Stimulated activated naive CD8-positive, alpha-beta T cell treated with anti-CD3 and anti-CD28 coated beads, Interleukin-15, Interleukin-2, amounts not matched to agents 100 ng/mL and 50 ng/mL, for 24 hours (primary cell): ENCODE measurements around the gene KLK1.
"Not testable (repeated sequence)": the region's sequence is repeated elsewhere in the genome, so short reads cannot be mapped to it uniquely, and the experiment has no call there.

Source experiments
- H3K27ac Mint-ChIP-seq: one replicate; pipeline ENCODE4 v1.8.0; 2021; ENCODE audit warnings: mild to moderate bottlenecking, mixed read lengths
- H3K27me3 Mint-ChIP-seq: one replicate; pipeline ENCODE4 v1.8.0; 2021; ENCODE audit warnings: mixed read lengths
- H3K36me3 Mint-ChIP-seq: one replicate; pipeline ENCODE4 v1.8.0; 2021; ENCODE audit warnings: low read depth, mixed read lengths
- H3K4me1 Mint-ChIP-seq: one replicate; pipeline ENCODE4 v1.8.0; 2021; ENCODE audit warnings: low read depth, mixed read lengths
- H3K4me3 Mint-ChIP-seq: one replicate; pipeline ENCODE4 v1.8.0; 2021; ENCODE audit warnings: mild to moderate bottlenecking, mixed read lengths
- H3K9me3 Mint-ChIP-seq: one replicate; pipeline ENCODE4 v1.8.0; 2021; ENCODE audit warnings: mixed read lengths

Gene KLK1

DNA sequence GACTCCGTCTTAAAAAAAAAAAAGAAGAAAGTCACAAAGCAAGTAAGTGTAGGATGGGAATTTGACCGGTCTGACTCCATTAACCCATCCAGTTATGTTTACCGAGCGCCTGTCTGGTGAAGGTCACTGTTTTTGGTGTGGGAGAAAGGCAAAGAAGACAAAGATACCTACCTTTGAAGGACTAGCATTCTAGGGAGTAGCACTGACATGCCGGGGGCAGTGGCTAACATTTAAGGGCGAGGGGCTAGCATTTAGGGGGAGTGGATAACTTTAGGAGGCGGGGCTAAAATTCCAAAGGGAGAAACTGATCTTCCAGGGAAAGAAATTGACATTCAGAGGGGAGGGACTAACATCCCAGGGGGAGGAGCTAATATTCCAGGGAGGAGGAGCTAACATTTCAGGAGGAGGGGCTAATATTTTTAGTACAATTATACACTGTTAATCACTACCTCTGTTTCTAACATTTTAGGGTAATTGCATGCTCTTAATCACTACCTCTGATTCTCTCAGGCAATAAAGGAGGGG is 44.6 kb downstream of the KLK1 start:
- Mint-ChIP-seq H3K27ac (no peak overlapping the region), H3K4me1 (peaks cover 4% of the 10 kb centered on the region), H3K4me3 (no peak overlapping the region), H3K36me3 (no peaks in the 10 kb centered on the region), H3K9me3 (no peaks in the 10 kb centered on the region), H3K27me3 (peaks cover 67% of the 10 kb centered on the region)

- H3K4me3 Mint-ChIP-seq = no peak overlapping the region
- peaks cover 72% of the 10 kb centered on the region for H3K27me3 Mint-ChIP-seq
- H3K9me3 Mint-ChIP-seq = no peaks in the 10 kb centered on the region
- H3K36me3 Mint-ChIP-seq = no peaks in the 10 kb centered on the region
- H3K4me1 Mint-ChIP-seq = peaks cover 4% of the 10 kb centered on the region
- no peak overlapping the region for H3K27ac Mint-ChIP-seq
These were observed 45.7 kb downstream of the KLK1 start for GRCh38 chr19:50777830-50778303.

DNA sequence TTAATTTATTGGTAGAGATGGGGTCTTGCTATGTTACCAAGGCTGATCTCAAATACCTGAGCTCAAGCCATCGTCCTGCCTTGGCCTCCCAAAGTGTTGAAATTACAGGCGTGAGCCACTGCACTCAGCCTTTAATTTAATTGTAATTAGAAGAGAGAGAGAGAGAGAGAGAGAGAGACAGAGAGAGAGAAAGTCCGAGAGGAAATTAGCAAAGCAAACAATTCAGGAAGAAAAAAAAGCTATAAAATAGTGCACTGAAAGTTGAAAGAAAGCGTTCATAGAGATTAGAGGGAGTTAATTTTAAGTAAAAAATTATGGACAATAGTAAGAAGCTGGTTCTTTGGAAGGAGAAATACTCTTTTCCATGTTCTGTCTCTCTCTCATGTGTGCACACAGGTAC is 46.3 kb downstream of the KLK1 start:
- H3K36me3 Mint-ChIP-seq = no peaks in the 10 kb centered on the region
- H3K27ac Mint-ChIP-seq = no peak overlapping the region
- H3K9me3 Mint-ChIP-seq = no peaks in the 10 kb centered on the region
- peaks cover 66% of the 10 kb centered on the region for H3K27me3 Mint-ChIP-seq
- H3K4me3 Mint-ChIP-seq = no peak overlapping the region
- peaks cover 4% of the 10 kb centered on the region for H3K4me1 Mint-ChIP-seq

DNA sequence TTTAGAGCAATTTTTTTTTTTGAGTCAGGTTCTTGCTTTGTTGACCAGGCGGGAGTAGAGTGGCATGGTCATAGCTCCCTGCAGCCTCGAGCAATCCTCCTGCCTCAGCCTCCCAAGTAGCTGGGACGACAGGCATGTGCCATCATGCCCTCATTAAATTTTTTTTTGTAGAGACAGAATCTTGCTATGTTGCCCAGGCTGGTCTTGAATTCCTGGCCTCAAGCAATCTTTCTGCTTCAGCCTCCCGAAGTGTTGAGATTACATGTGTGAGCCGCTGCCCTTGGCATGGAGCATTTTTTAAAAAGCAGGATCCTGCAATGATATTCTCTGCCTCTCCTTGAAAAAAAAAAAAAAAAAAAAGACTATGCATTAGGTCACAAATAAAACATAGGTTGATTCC is 47.5 kb downstream of the KLK1 start:
- H3K27ac Mint-ChIP-seq = no peak overlapping the region
- H3K4me3 Mint-ChIP-seq = no peak overlapping the region
- H3K36me3 Mint-ChIP-seq = no peaks in the 10 kb centered on the region
- peaks cover 4% of the 10 kb centered on the region for H3K4me1 Mint-ChIP-seq
- H3K27me3 Mint-ChIP-seq = peaks cover 65% of the 10 kb centered on the region
- no peaks in the 10 kb centered on the region for H3K9me3 Mint-ChIP-seq

DNA sequence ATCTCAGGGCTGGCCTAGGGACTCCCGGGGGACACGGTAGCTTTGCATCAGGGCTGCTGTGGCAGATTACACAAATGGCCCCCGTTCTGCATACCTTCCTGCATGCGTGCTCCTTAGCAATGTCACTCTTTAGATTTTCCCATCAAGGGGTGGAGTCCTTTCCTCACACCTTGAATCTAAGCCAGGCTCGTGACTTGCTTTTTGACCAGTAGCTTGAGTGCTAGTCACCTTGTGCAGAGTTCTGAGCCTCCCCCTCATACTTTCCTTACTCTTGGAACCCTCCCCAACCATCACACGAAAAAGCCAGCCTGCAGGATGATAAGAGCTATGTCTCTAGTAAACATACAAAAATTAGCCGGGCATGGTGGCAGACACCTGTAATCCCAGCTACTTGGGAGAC is 50.1 kb downstream of the KLK1 start:
- H3K27me3 Mint-ChIP-seq = peaks cover 42% of the 10 kb centered on the region
- H3K36me3 Mint-ChIP-seq = not testable (repeated sequence)

GRCh38 chr19:50772912-50773311 is 50.7 kb downstream of the KLK1 start:
- not testable (repeated sequence) for H3K27ac Mint-ChIP-seq, H3K36me3 Mint-ChIP-seq, H3K4me1 Mint-ChIP-seq, H3K9me3 Mint-ChIP-seq, H3K4me3 Mint-ChIP-seq
- peaks cover 42% of the 10 kb centered on the region for H3K27me3 Mint-ChIP-seq

More for the DNA sequence above, 50.1 kb downstream of the KLK1 start:
- not testable (repeated sequence) for H3K27ac Mint-ChIP-seq, H3K9me3 Mint-ChIP-seq, H3K4me1 Mint-ChIP-seq, H3K4me3 Mint-ChIP-seq

DNA sequence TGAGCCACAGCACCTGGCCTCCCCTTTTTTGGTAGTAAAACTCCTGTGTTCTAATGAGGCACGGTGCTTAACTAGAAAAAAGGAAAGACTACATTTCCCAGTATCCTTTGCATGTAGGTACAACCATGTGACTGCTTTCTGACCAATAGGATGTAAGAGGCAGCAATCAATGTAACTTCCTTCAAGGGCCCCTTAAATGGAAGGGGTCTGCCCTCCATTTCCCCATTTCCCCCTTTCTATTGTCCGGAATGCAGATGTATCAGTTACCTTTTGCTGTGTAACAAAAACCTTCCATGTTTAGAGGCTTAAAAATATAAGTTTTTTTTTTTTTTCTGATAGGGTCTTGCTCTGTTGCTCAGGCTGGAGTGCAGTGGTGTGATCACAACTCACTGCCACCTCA is 51.1 kb downstream of the KLK1 start:
- Mint-ChIP-seq H3K36me3 (no peaks in the 10 kb centered on the region), H3K9me3 (no peaks in the 10 kb centered on the region), H3K4me3 (no peak overlapping the region), H3K27ac (no peak overlapping the region), H3K27me3 (peaks cover 40% of the 10 kb centered on the region), H3K4me1 (no peaks in the 10 kb centered on the region)

DNA sequence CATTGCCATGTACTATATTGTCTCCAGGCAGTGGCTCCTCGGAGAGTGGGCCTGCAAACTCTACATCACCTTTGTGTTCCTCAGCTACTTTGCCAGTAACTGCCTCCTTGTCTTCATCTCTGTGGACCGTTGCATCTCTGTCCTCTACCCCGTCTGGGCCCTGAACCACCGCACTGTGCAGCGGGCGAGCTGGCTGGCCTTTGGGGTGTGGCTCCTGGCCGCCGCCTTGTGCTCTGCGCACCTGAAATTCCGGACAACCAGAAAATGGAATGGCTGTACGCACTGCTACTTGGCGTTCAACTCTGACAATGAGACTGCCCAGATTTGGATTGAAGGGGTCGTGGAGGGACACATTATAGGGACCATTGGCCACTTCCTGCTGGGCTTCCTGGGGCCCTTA is 52.7 kb downstream of the KLK1 start:
- Mint-ChIP-seq H3K9me3 (no peaks in the 10 kb centered on the region), H3K36me3 (no peaks in the 10 kb centered on the region), H3K27me3 (peaks cover 36% of the 10 kb centered on the region), H3K27ac (no peak overlapping the region), H3K4me3 (no peak overlapping the region), H3K4me1 (no peaks in the 10 kb centered on the region)

DNA sequence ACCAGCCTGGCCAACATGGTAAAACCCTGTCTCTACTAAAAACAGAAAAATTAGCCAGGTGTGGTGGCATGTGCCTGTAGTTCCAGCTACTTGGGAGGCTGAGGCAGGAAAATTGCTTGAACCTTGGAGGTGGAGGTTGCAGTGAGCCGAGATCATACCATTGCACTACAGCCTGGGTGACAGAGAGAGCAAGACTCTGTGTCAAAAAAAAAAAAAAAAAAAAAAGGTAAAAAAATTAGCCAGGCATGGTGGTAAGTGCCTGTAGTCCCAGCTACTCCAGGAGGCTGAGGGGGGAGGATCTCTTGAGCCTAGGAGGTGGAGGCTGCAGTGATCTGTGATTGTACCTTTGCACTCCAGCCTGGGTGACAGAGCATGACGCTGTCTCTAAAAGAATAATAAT is 53.4 kb downstream of the KLK1 start, which contains the start of gene GPR32:
Gene GPR32, plus strand, starts transcription at position 301 of the 400 bp plus-strand sequence. CDS start 137 bp downstream, outside the sequence.
- H3K4me1 Mint-ChIP-seq, H3K36me3 Mint-ChIP-seq, H3K9me3 Mint-ChIP-seq, H3K4me3 Mint-ChIP-seq, H3K27ac Mint-ChIP-seq: not testable (repeated sequence)
- H3K27me3 Mint-ChIP-seq = peaks cover 32% of the 10 kb centered on the region
